HepG2 (cell line): ENCODE measurements around the gene MRI1. TPM values are rescaled to one million over a fixed set of nuclear protein-coding genes. Genes with fewer than 3 reads are reported as not detected.
A peak's percentile ranks its signal among the peaks of the same experiment; 100 is the strongest.

Experiments used
- ESRRA ChIP-seq: sonication (generic); formaldehyde crosslinking; IDR thresholded peaks from 2 replicates; pipeline ENCODE4 v1.5.1; 2020; ENCODE audit warnings: mild to moderate bottlenecking, low read depth, missing genetic modification reagents
- FOXP1 ChIP-seq, 2 experiments: fragments of 450-650 bp in 1 of 2; IDR thresholded peaks; 2 replicates each; pipeline ENCODE4 v1.6.1; 2017 to 2018; ENCODE audit warnings: antibody characterized with exemption in 1 of 2
- HDAC1 ChIP-seq: sonication (generic); formaldehyde crosslinking; IDR thresholded peaks from 2 replicates; pipeline ENCODE4 v1.5.1; 2020; ENCODE audit warnings: mild to moderate bottlenecking, missing genetic modification reagents
- HDAC2 ChIP-seq: sonication (generic); formaldehyde crosslinking; IDR thresholded peaks from 2 replicates; pipeline ENCODE4 v1.4.0; 2020; ENCODE audit warnings: missing genetic modification reagents
- HDAC6 ChIP-seq: fragments of 200-600 bp; sonication (generic); IDR thresholded peaks from 2 replicates; pipeline ENCODE4 v1.7.0; 2017; ENCODE audit warnings: mild to moderate bottlenecking, antibody characterized with exemption, low read length, low read depth
- KDM2A ChIP-seq: sonication (generic); formaldehyde crosslinking; IDR thresholded peaks from 2 replicates; pipeline ENCODE4 v1.4.0; 2020; ENCODE audit warnings: low read depth, missing genetic modification reagents, borderline replicate concordance
- KMT2A ChIP-seq: sonication (generic); formaldehyde crosslinking; IDR thresholded peaks from 2 replicates; pipeline ENCODE4 v1.4.0; 2020; ENCODE audit warnings: missing genetic modification reagents
- POLR2AphosphoS5 ChIP-seq: IDR thresholded peaks from 2 replicates; pipeline ENCODE4 v1.6.1; 2012; ENCODE audit warnings: low read depth, low read length
- PPARG ChIP-seq: conservative IDR thresholded peaks from 2 replicates; pipeline ENCODE4 v1.6.1; 2016; ENCODE audit warnings: missing biosample characterization, missing genetic modification reagents
- SMAD9 ChIP-seq: sonication (generic); formaldehyde crosslinking; IDR thresholded peaks from 2 replicates; pipeline ENCODE4 v1.5.1; 2020; ENCODE audit warnings: mild to moderate bottlenecking, missing genetic modification reagents
- SNAPC5 ChIP-seq: sonication (generic); formaldehyde crosslinking; IDR thresholded peaks from 2 replicates; pipeline ENCODE4 v1.8.1; 2023; ENCODE audit warnings: mild to moderate bottlenecking, missing genetic modification reagents, borderline replicate concordance
- SOX6 ChIP-seq, 2 experiments: fragments of 450-650 bp in 1 of 2; sonication (generic) in 1 of 2; formaldehyde crosslinking in 1 of 2; IDR thresholded peaks; 2 replicates each; pipeline versions ENCODE4 v1.4.0 to v1.6.1; 2017 to 2020; ENCODE audit warnings: antibody characterized with exemption in 1 of 2, mild to moderate bottlenecking in 1 of 2, missing genetic modification reagents in 1 of 2
- WIZ ChIP-seq: sonication (generic); formaldehyde crosslinking; IDR thresholded peaks from 2 replicates; pipeline ENCODE4 v1.5.1; 2020; ENCODE audit warnings: mild to moderate bottlenecking, missing genetic modification reagents
- ZBTB25 ChIP-seq: IDR thresholded peaks from 2 replicates; pipeline ENCODE4 v1.6.1; 2018; ENCODE audit warnings: missing genetic modification reagents
- ZNF296 ChIP-seq: sonication (generic); formaldehyde crosslinking; conservative IDR thresholded peaks from 2 replicates; pipeline ENCODE4 v1.5.0; 2020; ENCODE audit warnings: mild to moderate bottlenecking, missing genetic modification reagents
- ZNF318 ChIP-seq: sonication (generic); formaldehyde crosslinking; IDR thresholded peaks from 2 replicates; pipeline ENCODE4 v1.4.0; 2020; ENCODE audit warnings: mild to moderate bottlenecking, missing genetic modification reagents
- ZNF414 ChIP-seq: sonication (generic); formaldehyde crosslinking; IDR thresholded peaks from 2 replicates; pipeline ENCODE4 v1.5.0; 2020; ENCODE audit warnings: missing genetic modification reagents
- ZNF567 ChIP-seq: sonication (generic); formaldehyde crosslinking; IDR thresholded peaks from 2 replicates; pipeline ENCODE4 v1.8.1; 2023; ENCODE audit warnings: mild to moderate bottlenecking, missing genetic modification reagents, borderline replicate concordance
- polyA plus RNA-seq, 8 experiments: library from polyadenylated mRNA; depleted of rRNA in 3 of 8; stranded (reverse) in 7 of 8; unstranded in 1 of 8; fragments of >200 nt; fragmentation: Illumina TruSeq in 4 of 8; extraction: Trizol in 4 of 8; gene quantifications; 2 replicates each; pipeline versions ENCODE4 v1.2.1 to v1.2.3, GENCODE V29; 2011 to 2016; ENCODE audit warnings: low read depth in 4 of 8, missing spikeins in 1 of 8, mixed read lengths in 1 of 8; ENCODE audit not compliant: insufficient read depth in 1 of 8
- total RNA-seq, 5 experiments: library from RNA; depleted of rRNA; stranded (reverse); fragments of >200 nt; fragmentation: Illumina TruSeq; extraction: Trizol; gene quantifications; 2 replicates each; pipeline ENCODE4 v1.2.3, GENCODE V29; 2016; ENCODE audit warnings: low read depth in 1 of 5

Gene MRI1
- total and polyA plus RNA-seq, 2 of the 13 experiments (the other 11 are each of a cell fraction or from before 2014, with no cell fraction given), result 20.1 to 20.6 TPM

GRCh38 chr19:13731147-13731964 is 33.0 kb upstream of the MRI1 start (continued):
- no peak; the same call in 1 of the 2 replicates for TF ChIP-seq ZBTB25 (CRISPR knock-in tag)
- no peak for TF ChIP-seq SMAD9
- no peak for TF ChIP-seq ZNF567 (CRISPR knock-in tag)
- 0 out of 2 replicates have a peak, but pooled peaks have one; percentile 17 for TF ChIP-seq KDM2A (CRISPR knock-in tag)
- no peak for TF ChIP-seq HDAC6
- TF ChIP-seq POLR2AphosphoS5, result peak; percentile 98
- peak; percentile 15; the same call in 1 of the 2 replicates for TF ChIP-seq HDAC2 (CRISPR knock-in tag)
- TF ChIP-seq ZNF296, result no peak
- TF ChIP-seq ESRRA (CRISPR knock-in tag), result no peak
- no peak for TF ChIP-seq SOX6 (IDR thresholded peaks at IDR 0.05)
- peak; percentile 95 for TF ChIP-seq SOX6 (CRISPR knock-in tag; IDR thresholded peaks at IDR 0.05)
- TF ChIP-seq PPARG, result no peak
- TF ChIP-seq ZNF414 (CRISPR knock-in tag), result no peak
- TF ChIP-seq SNAPC5 (CRISPR knock-in tag), result no peak
- TF ChIP-seq KMT2A (CRISPR knock-in tag), result no peak
- TF ChIP-seq FOXP1 (IDR thresholded peaks at IDR 0.05), result no peak
- peak; percentile 15; the same call in 1 of the 2 replicates for TF ChIP-seq FOXP1 (CRISPR knock-in tag; IDR thresholded peaks at IDR 0.05)
- TF ChIP-seq ZNF318, result 0 out of 2 replicates have a peak, but pooled peaks have one; percentile 33
- TF ChIP-seq HDAC1 (CRISPR knock-in tag), result 0 out of 2 replicates have a peak, but pooled peaks have one; percentile 17
- no peak for TF ChIP-seq WIZ
